GM21390 (cell line): ENCODE measurements around the gene USP13.
"Not testable (repeated sequence)": the region's sequence is repeated elsewhere in the genome, so short reads cannot be mapped to it uniquely, and the experiment has no call there.

Source experiments
- ATAC-seq: cut with Tn5 transposase; IDR thresholded peaks from one replicate; pipeline ENCODE4 v1.9.1; 2021; ENCODE audit not compliant: unreplicated experiment

Gene USP13

GRCh38 chr3:179652447-179653095 is at the start of gene USP13:
USP13 (plus strand) TSS chr3:179653040; CDS start chr3:179653226, 186 bp downstream.
- peak; percentile 62 for ATAC-seq

- no peak for ATAC-seq
These were observed 49.5 kb upstream of the USP13 start for GRCh38 chr3:179603321-179603720.

- ATAC-seq = no peak
These were observed 49.0 kb upstream of the USP13 start for GRCh38 chr3:179603831-179604230.

GRCh38 chr3:179604321-179605078 is 48.3 kb upstream of the USP13 start, which contains the start of the genes MRPL47 and NDUFB5:
MRPL47 (minus strand) TSS chr3:179604638; CDS start chr3:179604624, 14 bp downstream.
NDUFB5 (plus strand) TSS chr3:179604794; CDS start chr3:179604816, 22 bp downstream.
- peak; percentile 97 for ATAC-seq

GRCh38 chr3:179606534-179607085 is 46.2 kb upstream of the USP13 start:
- ATAC-seq = no peak

GRCh38 chr3:179608931-179609720 is 43.7 kb upstream of the USP13 start:
- ATAC-seq = peak; percentile 54

- ATAC-seq = no peak
These were observed 42.8 kb upstream of the USP13 start for GRCh38 chr3:179610066-179610465.

- no peak for ATAC-seq
These were observed 39.0 kb upstream of the USP13 start for GRCh38 chr3:179613807-179614206.

GRCh38 chr3:179615458-179616173 is 37.2 kb upstream of the USP13 start:
- no peak for ATAC-seq

- ATAC-seq = no peak
These were observed 30.8 kb upstream of the USP13 start for GRCh38 chr3:179622023-179622422.

- no peak for ATAC-seq
These were observed 28.4 kb upstream of the USP13 start for GRCh38 chr3:179624451-179624850.

GRCh38 chr3:179630753-179631451 is 21.9 kb upstream of the USP13 start:
- ATAC-seq = no peak

GRCh38 chr3:179640469-179640868 is 12.4 kb upstream of the USP13 start:
- no peak for ATAC-seq

- no peak for ATAC-seq
These were observed 10.0 kb upstream of the USP13 start for GRCh38 chr3:179642871-179643270.

- ATAC-seq = not testable (repeated sequence)
These were observed 9.0 kb upstream of the USP13 start for GRCh38 chr3:179643837-179644236.

- no peak for ATAC-seq
These were observed 6.7 kb upstream of the USP13 start for GRCh38 chr3:179646177-179646576.

- no peak for ATAC-seq
These were observed 973 bp upstream of the USP13 start for GRCh38 chr3:179651687-179652446.

- ATAC-seq = peak; percentile 61
These were observed 407 bp downstream of the USP13 start for GRCh38 chr3:179653096-179653797.

GRCh38 chr3:179655236-179655635 is 2.4 kb downstream of the USP13 start:
- no peak for ATAC-seq
